RWPE1 (cell line): Measurements from ENCODE around the gene DEAF1.

ENCODE experiments used
- CTCF ChIA-PET: fragments of 350-600 bp; sonication (Branson Sonifier 250); formaldehyde crosslinking; extraction: SDS; loops from one replicate; lab custom pipeline; 2021; lab: Yijun Ruan, JAX
- POLR2A ChIA-PET: fragments of 400-600 bp; formaldehyde crosslinking; extraction: SDS; loops from one replicate; lab custom pipeline; 2020; ENCODE audit warnings: antibody characterized with exemption; ENCODE audit not compliant: low non-redundant PET; lab: Yijun Ruan, JAX
- DNase-seq: peaks from one replicate; pipeline ENCODE4 v3.0.0; 2012; ENCODE audit warnings: low spot score
- H3K27ac ChIP-seq: fragments of 450-650 bp; 2 replicates; pipeline ENCODE4 v1.5.1; 2017
- CTCF ChIP-seq: fragments of 450-650 bp; conservative IDR thresholded peaks from 2 replicates; pipeline ENCODE4 v1.5.1; 2017; ENCODE audit warnings: low read depth, mild to moderate bottlenecking

Gene DEAF1

GRCh38 chr11:607020-607780, 87.8 kb downstream of the DEAF1 start:
- DNase-seq: no peak
- ChIA-PET CTCF (no interaction called here), POLR2A (interaction anchor here (1.1 kb wide), 1 partner anchor 8 kb away, joined by 3 read pairs; the partner anchor contains the start of gene IRF7)
- H3K27ac ChIP-seq: peak overlapping the region; percentile 79
- TF ChIP-seq CTCF: no peak

GRCh38 chr11:606245-606644, 88.8 kb downstream of the DEAF1 start:
- ChIA-PET POLR2A (no interaction called here), CTCF (no interaction called here)
- peak overlapping the region; percentile 79 for H3K27ac ChIP-seq
- DNase-seq: peak; percentile 82
- TF ChIP-seq CTCF: no peak

- no peak for DNase-seq
- ChIA-PET CTCF (no interaction called here), POLR2A (no interaction called here)
- TF ChIP-seq CTCF: no peak
- peak overlapping the region; percentile 79 for H3K27ac ChIP-seq
Observed at GRCh38 chr11:605286-606129, 89.5 kb downstream of the DEAF1 start.

- ChIA-PET CTCF (interaction anchor here (0.7 to 0.8 kb wide), 3 partner anchors 9 to 121 kb away, joined by 3 to 4 read pairs (median 3); no protein-coding TSS in a partner anchor), POLR2A (no interaction called here)
- TF ChIP-seq CTCF: no peak
- no peak for DNase-seq
- peak overlapping the region; percentile 38 for H3K27ac ChIP-seq
Observed at GRCh38 chr11:603154-603553, 91.9 kb downstream of the DEAF1 start.

- DNase-seq: no peak
- no peak for TF ChIP-seq CTCF
- peak overlapping the region; percentile 30 for H3K27ac ChIP-seq
- CTCF ChIA-PET: no interaction called here
- POLR2A ChIA-PET: no interaction called here
Observed at GRCh38 chr11:601573-602245, 93.3 kb downstream of the DEAF1 start.
